Activated CD4-positive, alpha-beta T cell treated with anti-CD3 and anti-CD28 coated beads for 36 hours (primary cell): ENCODE results near the gene LMX1A. TPM values are rescaled to one million over a fixed set of nuclear protein-coding genes. Genes with fewer than 3 reads are reported as not detected.

Experiments used
- total RNA-seq, 2 experiments: library from RNA; stranded (reverse); gene quantifications; one replicate each; pipeline ENCODE4 v1.2.3, GENCODE V29; 2021

Gene LMX1A
- total RNA-seq, 2 experiments from 2014 or later, result not detected

Other genes with a start within 250 kb of the LMX1A start
- under 1 TPM in 1 of 2 experiments, not detected in 1; 0.16 TPM for gene RXRG, start 88.4 kb upstream of the LMX1A start, total RNA-seq
- gene LRRC52, start 187.3 kb upstream of the LMX1A start, total RNA-seq, result not detected